IPS-11a (cell line): ENCODE data around the gene HOXC5.

Experiments used
- H3K4me3 ChIP-seq: one replicate; pipeline ENCODE4 v1.5.1; 2013; ENCODE audit warnings: low read depth, low read length, control low read depth

The HOXC5 gene

GRCh38 chr12:54006559-54007220 lies 26.2 kb upstream of the HOXC5 start:
- H3K4me3 ChIP-seq, result no peak overlapping the region

GRCh38 chr12:54007538-54008259 lies 25.2 kb upstream of the HOXC5 start:
- H3K4me3 ChIP-seq, result no peak overlapping the region

GRCh38 chr12:54008260-54008552 lies 24.6 kb upstream of the HOXC5 start:
- H3K4me3 ChIP-seq, result no peak overlapping the region

- H3K4me3 ChIP-seq, result no peak overlapping the region
These were observed 23.4 kb upstream of the HOXC5 start for GRCh38 chr12:54009171-54010052.

- H3K4me3 ChIP-seq, result no peak overlapping the region
These were observed 22.5 kb upstream of the HOXC5 start for GRCh38 chr12:54010053-54010971.

- H3K4me3 ChIP-seq, result no peak overlapping the region
These were observed 21.7 kb upstream of the HOXC5 start for GRCh38 chr12:54010972-54011664.

- H3K4me3 ChIP-seq, result no peak overlapping the region
These were observed 21.0 kb upstream of the HOXC5 start for GRCh38 chr12:54011665-54012532.

GRCh38 chr12:54012631-54013409 lies 20.0 kb upstream of the HOXC5 start:
- no peak overlapping the region for H3K4me3 ChIP-seq

GRCh38 chr12:54014377-54015017 lies 18.4 kb upstream of the HOXC5 start:
- no peak overlapping the region for H3K4me3 ChIP-seq

GRCh38 chr12:54015018-54015931 lies 17.6 kb upstream of the HOXC5 start:
- no peak overlapping the region for H3K4me3 ChIP-seq

GRCh38 chr12:54016051-54016450 lies 16.8 kb upstream of the HOXC5 start:
- no peak overlapping the region for H3K4me3 ChIP-seq

GRCh38 chr12:54016478-54016964 lies 16.3 kb upstream of the HOXC5 start:
- H3K4me3 ChIP-seq, result no peak overlapping the region

- H3K4me3 ChIP-seq, result no peak overlapping the region
These were observed 15.6 kb upstream of the HOXC5 start for GRCh38 chr12:54017027-54017788.

GRCh38 chr12:54017878-54018467 lies 14.9 kb upstream of the HOXC5 start:
- peak overlapping the region; percentile 2 for H3K4me3 ChIP-seq

GRCh38 chr12:54018468-54018984 lies 14.3 kb upstream of the HOXC5 start:
- peak overlapping the region; percentile 2 for H3K4me3 ChIP-seq
